WTC11 (cell line): Measurements from ENCODE around the gene ASXL3. TPM values are rescaled to one million over a fixed set of nuclear protein-coding genes. Genes with fewer than 3 reads are reported as not detected.

Experiments
- ATAC-seq: fragments of 200-7000 bp; cut with Tn5 transposase; 2 replicates; pipeline ENCODE4 v1.10.0; 2021; ENCODE audit warnings: mild to moderate bottlenecking, moderate library complexity
- CTCF ChIA-PET: fragments of 300-600 bp; sonication (Branson Sonifier 250); formaldehyde crosslinking; loops from one replicate; lab custom pipeline; 2021; ENCODE audit warnings: antibody characterized with exemption; lab: Charles Lee
- POLR2A ChIA-PET: fragments of 350-600 bp; sonication (Branson Sonifier 250); formaldehyde crosslinking; loops from one replicate; lab custom pipeline; 2021; ENCODE audit warnings: antibody characterized with exemption; lab: Charles Lee
- DNase-seq: peaks from one replicate; pipeline ENCODE4 v3.0.0; 2021; ENCODE audit warnings: low spot score
- H3K27ac Mint-ChIP-seq: 2 replicates; pipeline ENCODE4 v1.8.0; 2021; ENCODE audit warnings: mixed read lengths
- H3K27me3 Mint-ChIP-seq: 2 replicates; pipeline ENCODE4 v1.8.0; 2021; ENCODE audit warnings: low read depth, mild to moderate bottlenecking, moderate library complexity, mixed read lengths
- H3K36me3 Mint-ChIP-seq: 2 replicates; pipeline ENCODE4 v1.8.0; 2021; ENCODE audit warnings: mixed read lengths
- H3K4me1 Mint-ChIP-seq: 2 replicates; pipeline ENCODE4 v1.8.0; 2022; ENCODE audit warnings: mixed read lengths
- H3K4me3 Mint-ChIP-seq: 2 replicates; pipeline ENCODE4 v1.8.0; 2021; ENCODE audit warnings: mild to moderate bottlenecking, moderate library complexity, mixed read lengths
- H3K9me3 Mint-ChIP-seq: 2 replicates; pipeline ENCODE4 v1.8.0; 2021; ENCODE audit warnings: mixed read lengths
- CBFB ChIP-seq: sonication (generic); formaldehyde crosslinking; IDR thresholded peaks from 2 replicates; pipeline ENCODE4 v1.8.1; 2022; ENCODE audit warnings: mild to moderate bottlenecking, low read depth, missing genetic modification reagents
- CREM ChIP-seq: sonication (generic); formaldehyde crosslinking; IDR thresholded peaks from 2 replicates; pipeline ENCODE4 v1.8.1; 2022; ENCODE audit warnings: mild to moderate bottlenecking, missing genetic modification reagents, moderate library complexity
- FOXJ3 ChIP-seq: sonication (generic); formaldehyde crosslinking; IDR thresholded peaks from 2 replicates; pipeline ENCODE4 v1.9.0; 2021; ENCODE audit warnings: missing genetic modification reagents, mild to moderate bottlenecking, borderline replicate concordance
- FOXP1 ChIP-seq: sonication (generic); formaldehyde crosslinking; IDR thresholded peaks from 2 replicates; pipeline ENCODE4 v1.8.0; 2022; ENCODE audit warnings: missing genetic modification reagents, mild to moderate bottlenecking, moderate library complexity, borderline replicate concordance
- HMGA2 ChIP-seq: fragments of 250-450 bp; sonication (Bioruptor Pico); IDR thresholded peaks from 2 replicates; pipeline ENCODE4 v1.4.0; 2021; ENCODE audit warnings: mild to moderate bottlenecking, moderate library complexity
- NFE2L1 ChIP-seq: sonication (generic); formaldehyde crosslinking; IDR thresholded peaks from 2 replicates; pipeline ENCODE4 v1.8.1; 2023; ENCODE audit warnings: missing genetic modification reagents
- NR2C2 ChIP-seq: sonication (generic); formaldehyde crosslinking; IDR thresholded peaks from 2 replicates; pipeline ENCODE4 v1.8.0; 2022; ENCODE audit warnings: mild to moderate bottlenecking, missing genetic modification reagents
- RORB ChIP-seq: fragments of 250-450 bp; sonication (Bioruptor Pico); IDR thresholded peaks from 2 replicates; pipeline ENCODE4 v1.9.0; 2021; ENCODE audit warnings: mild to moderate bottlenecking
- SP1 ChIP-seq: sonication (generic); formaldehyde crosslinking; conservative IDR thresholded peaks from 2 replicates; pipeline ENCODE4 v1.8.1; 2022; ENCODE audit warnings: missing genetic modification reagents
- total RNA-seq: library from RNA; stranded (reverse); gene quantifications from 3 replicates; pipeline ENCODE4 v1.2.3, GENCODE V29; 2021
- TF ChIP-seq, protein P1 (sequence below): fragments of 250-450 bp; sonication (Bioruptor Pico); IDR thresholded peaks from 2 replicates; pipeline ENCODE4 v1.8.0; 2021; ENCODE audit warnings: mild to moderate bottlenecking
- TF ChIP-seq, protein P2 (sequence below): fragments of 250-450 bp; sonication (Bioruptor Pico); conservative IDR thresholded peaks from 2 replicates; pipeline ENCODE4 v1.9.0; 2021; ENCODE audit warnings: mild to moderate bottlenecking
- TF ChIP-seq, protein P3 (sequence below): fragments of 250-450 bp; sonication (Bioruptor Pico); IDR thresholded peaks from 2 replicates; pipeline ENCODE4 v1.9.0; 2021; ENCODE audit warnings: moderate library complexity, mild to moderate bottlenecking, inconsistent platforms, borderline replicate concordance
- TF ChIP-seq, protein P4 (sequence below): sonication (generic); formaldehyde crosslinking; IDR thresholded peaks from 2 replicates; pipeline ENCODE4 v1.8.1; 2023; ENCODE audit warnings: mild to moderate bottlenecking, moderate library complexity, missing genetic modification reagents
- TF ChIP-seq, protein P5 (sequence below): sonication (generic); formaldehyde crosslinking; IDR thresholded peaks from 2 replicates; pipeline ENCODE4 v1.8.1; 2023; ENCODE audit warnings: mild to moderate bottlenecking, missing genetic modification reagents
- TF ChIP-seq, protein P6 (sequence below): sonication (generic); formaldehyde crosslinking; IDR thresholded peaks from 2 replicates; pipeline ENCODE4 v1.8.0; 2022; ENCODE audit warnings: missing genetic modification reagents
- TF ChIP-seq, protein P7 (sequence below): fragments of 250-450 bp; sonication (Bioruptor Pico); IDR thresholded peaks from 2 replicates; pipeline ENCODE4 v1.9.0; 2021; ENCODE audit warnings: mild to moderate bottlenecking, borderline replicate concordance

The ASXL3 gene
- total RNA-seq, 1 experiment from 2014 or later, result 0.35 TPM

DNA sequence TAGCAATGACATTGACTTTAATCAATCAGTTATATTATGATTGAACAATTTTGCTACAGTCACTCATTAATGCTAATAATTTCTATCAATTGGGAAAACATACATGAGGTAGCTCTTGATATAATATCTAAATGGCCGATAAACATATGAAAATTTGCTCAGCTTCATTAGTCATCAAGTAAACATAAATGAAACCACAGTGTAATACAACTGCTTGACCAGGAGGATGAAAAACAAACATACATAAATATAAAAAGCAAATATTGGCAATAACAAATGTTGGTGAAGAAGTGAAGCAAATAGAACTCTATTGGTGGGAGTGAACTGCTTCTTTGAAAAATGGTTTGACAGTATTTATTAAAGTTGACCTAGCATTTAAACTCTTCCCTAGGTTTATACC is 130.9 kb downstream of the ASXL3 start:
- ChIA-PET CTCF (interaction anchor here (0.6 kb wide), 1 partner anchor 131 kb away, joined by 3 read pairs; no protein-coding TSS in a partner anchor), POLR2A (no interaction called here)
- DNase-seq (no peak), ATAC-seq (no peak)
- H3K27ac Mint-ChIP-seq, result no peak overlapping the region
- no peaks in the 10 kb centered on the region for H3K4me1 Mint-ChIP-seq
- no peaks in the 10 kb centered on the region for H3K9me3 Mint-ChIP-seq
- H3K27me3 Mint-ChIP-seq, result no peaks in the 10 kb centered on the region
- H3K36me3 Mint-ChIP-seq, result no peaks in the 10 kb centered on the region
- no peak for TF ChIP-seq FOXJ3 (CRISPR knock-in tag)
- TF ChIP-seq RORB (CRISPR knock-in tag), result no peak
- TF ChIP-seq NR2C2 (CRISPR knock-in tag), result no peak
- no peak for TF ChIP-seq HMGA2 (CRISPR knock-in tag)
- TF ChIP-seq CBFB, result no peak
- TF ChIP-seq, protein P1, sequence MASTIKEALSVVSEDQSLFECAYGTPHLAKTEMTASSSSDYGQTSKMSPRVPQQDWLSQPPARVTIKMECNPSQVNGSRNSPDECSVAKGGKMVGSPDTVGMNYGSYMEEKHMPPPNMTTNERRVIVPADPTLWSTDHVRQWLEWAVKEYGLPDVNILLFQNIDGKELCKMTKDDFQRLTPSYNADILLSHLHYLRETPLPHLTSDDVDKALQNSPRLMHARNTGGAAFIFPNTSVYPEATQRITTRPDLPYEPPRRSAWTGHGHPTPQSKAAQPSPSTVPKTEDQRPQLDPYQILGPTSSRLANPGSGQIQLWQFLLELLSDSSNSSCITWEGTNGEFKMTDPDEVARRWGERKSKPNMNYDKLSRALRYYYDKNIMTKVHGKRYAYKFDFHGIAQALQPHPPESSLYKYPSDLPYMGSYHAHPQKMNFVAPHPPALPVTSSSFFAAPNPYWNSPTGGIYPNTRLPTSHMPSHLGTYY, result no peak
- H3K4me3 Mint-ChIP-seq, result no peak overlapping the region

DNA sequence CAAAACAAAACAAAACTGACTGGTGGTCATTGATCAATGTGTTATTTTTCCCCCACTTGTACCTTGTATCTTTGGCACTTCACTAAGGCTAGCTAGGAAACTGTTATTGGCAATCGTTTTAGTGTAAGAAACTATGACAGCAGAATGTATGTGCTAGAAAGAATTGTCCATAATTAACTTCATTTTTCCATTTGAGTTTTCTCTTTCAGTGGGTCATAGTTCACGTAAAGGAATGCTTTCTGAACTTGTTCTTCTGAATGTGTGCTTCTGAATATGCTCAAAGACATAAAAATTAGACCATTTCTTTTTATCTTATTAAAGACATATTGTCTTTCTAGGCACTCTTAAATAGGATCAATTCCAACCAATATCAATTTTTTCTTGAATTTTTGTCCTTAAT is 132.2 kb downstream of the ASXL3 start:
- no peak for DNase-seq
- Mint-ChIP-seq H3K36me3 (no peaks in the 10 kb centered on the region), H3K27ac (no peak overlapping the region), H3K4me3 (no peak overlapping the region), H3K9me3 (no peaks in the 10 kb centered on the region), H3K4me1 (no peaks in the 10 kb centered on the region), H3K27me3 (no peaks in the 10 kb centered on the region)
- CTCF ChIA-PET, result no interaction called here
- no peak for TF ChIP-seq SP1 (CRISPR knock-in tag)
- TF ChIP-seq, protein P2, sequence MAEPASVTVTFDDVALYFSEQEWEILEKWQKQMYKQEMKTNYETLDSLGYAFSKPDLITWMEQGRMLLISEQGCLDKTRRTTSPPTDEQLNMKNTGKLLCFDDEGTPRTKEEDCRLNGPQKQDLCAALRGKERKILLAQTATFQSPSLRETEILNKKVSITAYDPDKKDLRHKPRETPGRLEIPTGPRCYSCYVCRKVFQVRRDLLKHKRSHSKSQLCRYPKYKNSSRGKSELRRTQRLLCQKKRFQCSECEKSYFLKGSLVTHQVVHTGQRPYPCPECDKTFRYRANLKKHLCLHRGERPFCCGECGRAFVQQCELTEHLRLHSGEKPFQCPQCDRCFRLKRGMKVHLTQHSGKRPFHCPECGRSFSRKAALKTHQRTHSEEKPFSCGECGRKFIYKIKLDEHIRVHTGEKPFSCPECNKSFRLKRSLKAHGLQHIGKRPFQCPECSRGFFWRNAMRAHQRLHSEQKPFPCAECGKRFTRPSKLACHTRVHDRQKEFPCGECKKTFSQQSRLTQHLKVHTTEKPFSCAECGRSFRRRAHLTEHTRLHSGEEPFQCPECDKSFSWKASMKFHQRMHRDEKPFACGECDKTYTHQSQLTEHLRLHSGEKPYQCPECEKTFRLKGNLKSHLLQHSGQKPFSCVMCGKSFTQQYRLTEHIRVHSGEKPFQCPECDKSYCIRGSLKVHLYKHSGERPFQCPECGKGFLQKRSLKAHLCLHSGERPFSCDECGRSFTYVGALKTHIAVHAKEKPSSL (CRISPR knock-in tag), result no peak
- no peak for TF ChIP-seq NFE2L1 (CRISPR knock-in tag)
- TF ChIP-seq, protein P3, sequence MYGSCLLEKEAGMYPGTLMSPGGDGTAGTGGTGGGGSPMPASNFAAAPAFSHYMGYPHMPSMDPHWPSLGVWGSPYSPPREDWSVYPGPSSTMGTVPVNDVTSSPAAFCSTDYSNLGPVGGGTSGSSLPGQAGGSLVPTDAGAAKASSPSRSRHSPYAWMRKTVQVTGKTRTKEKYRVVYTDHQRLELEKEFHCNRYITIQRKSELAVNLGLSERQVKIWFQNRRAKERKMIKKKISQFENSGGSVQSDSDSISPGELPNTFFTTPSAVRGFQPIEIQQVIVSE (CRISPR knock-in tag), result no peak
- TF ChIP-seq, protein P4, sequence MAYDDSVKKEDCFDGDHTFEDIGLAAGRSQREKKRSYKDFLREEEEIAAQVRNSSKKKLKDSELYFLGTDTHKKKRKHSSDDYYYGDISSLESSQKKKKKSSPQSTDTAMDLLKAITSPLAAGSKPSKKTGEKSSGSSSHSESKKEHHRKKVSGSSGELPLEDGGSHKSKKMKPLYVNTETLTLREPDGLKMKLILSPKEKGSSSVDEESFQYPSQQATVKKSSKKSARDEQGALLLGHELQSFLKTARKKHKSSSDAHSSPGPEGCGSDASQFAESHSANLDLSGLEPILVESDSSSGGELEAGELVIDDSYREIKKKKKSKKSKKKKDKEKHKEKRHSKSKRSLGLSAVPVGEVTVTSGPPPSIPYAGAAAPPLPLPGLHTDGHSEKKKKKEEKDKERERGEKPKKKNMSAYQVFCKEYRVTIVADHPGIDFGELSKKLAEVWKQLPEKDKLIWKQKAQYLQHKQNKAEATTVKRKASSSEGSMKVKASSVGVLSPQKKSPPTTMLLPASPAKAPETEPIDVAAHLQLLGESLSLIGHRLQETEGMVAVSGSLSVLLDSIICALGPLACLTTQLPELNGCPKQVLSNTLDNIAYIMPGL (CRISPR knock-in tag), result no peak
- POLR2A ChIA-PET, result no interaction called here
- no peak for ATAC-seq

DNA sequence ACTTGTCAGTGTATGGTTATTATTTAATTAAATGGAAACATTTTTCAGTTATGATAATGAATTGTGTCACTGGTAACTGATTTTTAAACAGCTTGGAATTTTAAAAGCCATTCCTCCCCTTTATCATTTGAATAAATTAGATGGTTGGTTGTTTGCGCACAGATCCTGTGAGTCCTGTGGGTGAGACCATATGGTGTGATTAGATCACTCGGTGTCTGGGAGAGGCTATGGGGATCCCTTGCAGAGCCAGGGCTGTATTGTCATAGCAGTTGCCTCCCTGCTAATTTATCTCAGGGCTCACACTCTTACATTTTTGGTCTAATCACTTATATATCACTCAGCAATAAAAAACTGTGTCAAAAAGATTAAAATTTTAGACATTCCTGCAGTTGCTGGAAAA is 133.5 kb downstream of the ASXL3 start:
- ATAC-seq (no peak), DNase-seq (no peak)
- Mint-ChIP-seq H3K27me3 (no peaks in the 10 kb centered on the region), H3K27ac (no peak overlapping the region), H3K36me3 (no peaks in the 10 kb centered on the region), H3K9me3 (no peaks in the 10 kb centered on the region), H3K4me3 (no peak overlapping the region), H3K4me1 (peaks cover 4% of the 10 kb centered on the region; the same call in 1 of the 2 replicates)
- CTCF ChIA-PET, result no interaction called here
- POLR2A ChIA-PET, result no interaction called here
- TF ChIP-seq, protein P5, sequence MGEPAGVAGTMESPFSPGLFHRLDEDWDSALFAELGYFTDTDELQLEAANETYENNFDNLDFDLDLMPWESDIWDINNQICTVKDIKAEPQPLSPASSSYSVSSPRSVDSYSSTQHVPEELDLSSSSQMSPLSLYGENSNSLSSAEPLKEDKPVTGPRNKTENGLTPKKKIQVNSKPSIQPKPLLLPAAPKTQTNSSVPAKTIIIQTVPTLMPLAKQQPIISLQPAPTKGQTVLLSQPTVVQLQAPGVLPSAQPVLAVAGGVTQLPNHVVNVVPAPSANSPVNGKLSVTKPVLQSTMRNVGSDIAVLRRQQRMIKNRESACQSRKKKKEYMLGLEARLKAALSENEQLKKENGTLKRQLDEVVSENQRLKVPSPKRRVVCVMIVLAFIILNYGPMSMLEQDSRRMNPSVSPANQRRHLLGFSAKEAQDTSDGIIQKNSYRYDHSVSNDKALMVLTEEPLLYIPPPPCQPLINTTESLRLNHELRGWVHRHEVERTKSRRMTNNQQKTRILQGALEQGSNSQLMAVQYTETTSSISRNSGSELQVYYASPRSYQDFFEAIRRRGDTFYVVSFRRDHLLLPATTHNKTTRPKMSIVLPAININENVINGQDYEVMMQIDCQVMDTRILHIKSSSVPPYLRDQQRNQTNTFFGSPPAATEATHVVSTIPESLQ, result no peak
- TF ChIP-seq FOXP1 (CRISPR knock-in tag) (no peak), CREM (CRISPR knock-in tag) (no peak)
- TF ChIP-seq, protein P6, sequence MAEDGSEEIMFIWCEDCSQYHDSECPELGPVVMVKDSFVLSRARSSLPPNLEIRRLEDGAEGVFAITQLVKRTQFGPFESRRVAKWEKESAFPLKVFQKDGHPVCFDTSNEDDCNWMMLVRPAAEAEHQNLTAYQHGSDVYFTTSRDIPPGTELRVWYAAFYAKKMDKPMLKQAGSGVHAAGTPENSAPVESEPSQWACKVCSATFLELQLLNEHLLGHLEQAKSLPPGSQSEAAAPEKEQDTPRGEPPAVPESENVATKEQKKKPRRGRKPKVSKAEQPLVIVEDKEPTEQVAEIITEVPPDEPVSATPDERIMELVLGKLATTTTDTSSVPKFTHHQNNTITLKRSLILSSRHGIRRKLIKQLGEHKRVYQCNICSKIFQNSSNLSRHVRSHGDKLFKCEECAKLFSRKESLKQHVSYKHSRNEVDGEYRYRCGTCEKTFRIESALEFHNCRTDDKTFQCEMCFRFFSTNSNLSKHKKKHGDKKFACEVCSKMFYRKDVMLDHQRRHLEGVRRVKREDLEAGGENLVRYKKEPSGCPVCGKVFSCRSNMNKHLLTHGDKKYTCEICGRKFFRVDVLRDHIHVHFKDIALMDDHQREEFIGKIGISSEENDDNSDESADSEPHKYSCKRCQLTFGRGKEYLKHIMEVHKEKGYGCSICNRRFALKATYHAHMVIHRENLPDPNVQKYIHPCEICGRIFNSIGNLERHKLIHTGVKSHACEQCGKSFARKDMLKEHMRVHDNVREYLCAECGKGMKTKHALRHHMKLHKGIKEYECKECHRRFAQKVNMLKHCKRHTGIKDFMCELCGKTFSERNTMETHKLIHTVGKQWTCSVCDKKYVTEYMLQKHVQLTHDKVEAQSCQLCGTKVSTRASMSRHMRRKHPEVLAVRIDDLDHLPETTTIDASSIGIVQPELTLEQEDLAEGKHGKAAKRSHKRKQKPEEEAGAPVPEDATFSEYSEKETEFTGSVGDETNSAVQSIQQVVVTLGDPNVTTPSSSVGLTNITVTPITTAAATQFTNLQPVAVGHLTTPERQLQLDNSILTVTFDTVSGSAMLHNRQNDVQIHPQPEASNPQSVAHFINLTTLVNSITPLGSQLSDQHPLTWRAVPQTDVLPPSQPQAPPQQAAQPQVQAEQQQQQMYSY (CRISPR knock-in tag), result no peak
- TF ChIP-seq, protein P7, sequence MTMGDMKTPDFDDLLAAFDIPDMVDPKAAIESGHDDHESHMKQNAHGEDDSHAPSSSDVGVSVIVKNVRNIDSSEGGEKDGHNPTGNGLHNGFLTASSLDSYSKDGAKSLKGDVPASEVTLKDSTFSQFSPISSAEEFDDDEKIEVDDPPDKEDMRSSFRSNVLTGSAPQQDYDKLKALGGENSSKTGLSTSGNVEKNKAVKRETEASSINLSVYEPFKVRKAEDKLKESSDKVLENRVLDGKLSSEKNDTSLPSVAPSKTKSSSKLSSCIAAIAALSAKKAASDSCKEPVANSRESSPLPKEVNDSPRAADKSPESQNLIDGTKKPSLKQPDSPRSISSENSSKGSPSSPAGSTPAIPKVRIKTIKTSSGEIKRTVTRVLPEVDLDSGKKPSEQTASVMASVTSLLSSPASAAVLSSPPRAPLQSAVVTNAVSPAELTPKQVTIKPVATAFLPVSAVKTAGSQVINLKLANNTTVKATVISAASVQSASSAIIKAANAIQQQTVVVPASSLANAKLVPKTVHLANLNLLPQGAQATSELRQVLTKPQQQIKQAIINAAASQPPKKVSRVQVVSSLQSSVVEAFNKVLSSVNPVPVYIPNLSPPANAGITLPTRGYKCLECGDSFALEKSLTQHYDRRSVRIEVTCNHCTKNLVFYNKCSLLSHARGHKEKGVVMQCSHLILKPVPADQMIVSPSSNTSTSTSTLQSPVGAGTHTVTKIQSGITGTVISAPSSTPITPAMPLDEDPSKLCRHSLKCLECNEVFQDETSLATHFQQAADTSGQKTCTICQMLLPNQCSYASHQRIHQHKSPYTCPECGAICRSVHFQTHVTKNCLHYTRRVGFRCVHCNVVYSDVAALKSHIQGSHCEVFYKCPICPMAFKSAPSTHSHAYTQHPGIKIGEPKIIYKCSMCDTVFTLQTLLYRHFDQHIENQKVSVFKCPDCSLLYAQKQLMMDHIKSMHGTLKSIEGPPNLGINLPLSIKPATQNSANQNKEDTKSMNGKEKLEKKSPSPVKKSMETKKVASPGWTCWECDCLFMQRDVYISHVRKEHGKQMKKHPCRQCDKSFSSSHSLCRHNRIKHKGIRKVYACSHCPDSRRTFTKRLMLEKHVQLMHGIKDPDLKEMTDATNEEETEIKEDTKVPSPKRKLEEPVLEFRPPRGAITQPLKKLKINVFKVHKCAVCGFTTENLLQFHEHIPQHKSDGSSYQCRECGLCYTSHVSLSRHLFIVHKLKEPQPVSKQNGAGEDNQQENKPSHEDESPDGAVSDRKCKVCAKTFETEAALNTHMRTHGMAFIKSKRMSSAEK (CRISPR knock-in tag), result no peak
